HG02642 (cell line): ENCODE data around the gene PDE6C.

Source experiments
- ATAC-seq: cut with Tn5 transposase; IDR thresholded peaks from one replicate; pipeline ENCODE4 v1.9.1; 2021; ENCODE audit warnings: mild to moderate bottlenecking; ENCODE audit not compliant: unreplicated experiment, poor library complexity

Gene PDE6C

DNA sequence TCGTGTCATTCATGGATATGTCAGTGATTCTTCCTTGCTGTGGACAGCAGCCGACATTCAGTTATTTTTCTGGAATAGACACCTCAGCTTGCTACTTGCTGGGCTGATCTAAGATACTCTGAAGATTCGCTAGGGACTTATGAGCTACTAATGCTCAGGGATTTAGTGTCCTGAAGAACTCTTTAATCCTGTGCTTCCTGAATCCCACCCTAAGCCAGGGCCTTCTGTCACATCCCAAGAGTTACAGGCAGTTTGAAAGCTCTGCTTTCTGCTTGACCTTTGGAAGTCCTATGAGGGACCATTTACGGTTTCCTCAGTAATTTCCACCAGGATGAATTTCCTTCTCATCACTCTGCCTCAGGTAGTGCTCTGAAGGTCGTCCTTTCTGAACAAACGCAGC, at the start of gene PDE6C:
PDE6C (plus strand) TSS at position 227 of the 400 bp plus-strand sequence. CDS start 189 bp downstream, outside the sequence.
- no peak for ATAC-seq

DNA sequence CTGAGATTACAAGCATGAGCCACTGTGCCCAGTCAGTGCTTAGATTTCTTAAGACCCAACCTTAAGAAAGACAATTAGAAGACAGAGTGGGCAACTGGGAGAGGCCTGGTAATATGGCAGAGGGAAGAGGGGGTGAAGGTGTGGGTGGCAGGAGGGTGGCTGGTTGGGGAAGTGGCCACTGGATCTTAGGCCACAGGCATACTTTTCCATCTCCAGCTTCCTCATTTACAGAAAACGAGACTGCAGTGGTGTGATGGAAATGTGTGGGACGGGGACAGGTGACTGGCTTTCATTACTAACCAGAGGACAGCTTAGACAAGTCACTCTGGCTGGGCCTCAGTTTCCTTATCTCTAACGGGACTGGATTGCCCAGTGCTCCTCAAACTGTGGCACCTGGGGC, 46.9 kb upstream of the PDE6C start:
- ATAC-seq: no peak

DNA sequence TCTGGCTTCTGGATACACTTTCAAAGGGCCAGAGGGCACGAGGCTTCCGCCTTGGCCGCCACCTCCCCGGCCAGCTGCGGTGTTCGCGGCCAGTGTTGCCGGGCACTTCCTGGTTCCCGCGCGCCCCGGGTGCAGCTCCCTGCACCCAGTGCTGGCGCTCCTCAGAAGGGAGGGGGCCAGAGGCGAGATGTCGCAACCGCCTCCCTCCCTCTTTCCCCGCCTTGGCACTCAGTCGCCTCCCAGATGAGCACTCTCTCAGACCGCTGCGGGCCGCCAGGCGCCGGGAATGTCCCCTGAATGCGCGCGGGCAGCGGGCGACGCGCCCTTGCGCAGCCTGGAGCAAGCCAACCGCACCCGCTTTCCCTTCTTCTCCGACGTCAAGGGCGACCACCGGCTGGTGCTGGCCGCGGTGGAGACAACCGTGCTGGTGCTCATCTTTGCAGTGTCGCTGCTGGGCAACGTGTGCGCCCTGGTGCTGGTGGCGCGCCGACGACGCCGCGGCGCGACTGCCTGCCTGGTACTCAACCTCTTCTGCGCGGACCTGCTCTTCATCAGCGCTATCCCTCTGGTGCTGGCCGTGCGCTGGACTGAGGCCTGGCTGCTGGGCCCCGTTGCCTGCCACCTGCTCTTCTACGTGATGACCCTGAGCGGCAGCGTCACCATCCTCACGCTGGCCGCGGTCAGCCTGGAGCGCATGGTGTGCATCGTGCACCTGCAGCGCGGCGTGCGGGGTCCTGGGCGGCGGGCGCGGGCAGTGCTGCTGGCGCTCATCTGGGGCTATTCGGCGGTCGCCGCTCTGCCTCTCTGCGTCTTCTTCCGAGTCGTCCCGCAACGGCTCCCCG, 45.7 kb upstream of the PDE6C start, which contains the start of gene FFAR4:
FFAR4 (plus strand) TSS at position 231 of the 842 bp plus-strand sequence; CDS start at position 287, 56 bp downstream.
- no peak for ATAC-seq

- ATAC-seq: no peak
These were observed 44.8 kb upstream of the PDE6C start for GRCh38 chr10:93567277-93568104.

GRCh38 chr10:93568105-93568390, 44.3 kb upstream of the PDE6C start:
- ATAC-seq: no peak

DNA sequence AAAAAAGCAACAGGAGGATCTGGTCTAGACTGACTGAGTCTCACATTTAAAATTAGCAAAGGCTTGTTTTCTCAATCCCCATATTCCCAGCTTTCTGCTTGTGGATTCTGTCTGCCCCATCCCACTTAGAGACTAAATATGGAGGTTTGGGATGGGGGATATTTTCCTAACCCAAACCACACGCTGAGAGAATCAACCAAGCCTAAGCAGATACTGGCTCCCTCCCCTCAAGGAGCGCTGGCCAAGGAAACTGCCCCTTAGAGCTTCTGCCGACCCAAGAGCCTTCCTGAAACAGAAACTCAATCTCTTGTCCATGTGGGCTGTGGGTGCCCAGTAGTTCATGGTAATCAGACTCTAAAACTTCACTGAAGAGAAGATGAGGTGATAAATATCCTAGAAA, 42.0 kb upstream of the PDE6C start:
- ATAC-seq: no peak

GRCh38 chr10:93572606-93573005, 39.7 kb upstream of the PDE6C start:
- ATAC-seq: no peak

DNA sequence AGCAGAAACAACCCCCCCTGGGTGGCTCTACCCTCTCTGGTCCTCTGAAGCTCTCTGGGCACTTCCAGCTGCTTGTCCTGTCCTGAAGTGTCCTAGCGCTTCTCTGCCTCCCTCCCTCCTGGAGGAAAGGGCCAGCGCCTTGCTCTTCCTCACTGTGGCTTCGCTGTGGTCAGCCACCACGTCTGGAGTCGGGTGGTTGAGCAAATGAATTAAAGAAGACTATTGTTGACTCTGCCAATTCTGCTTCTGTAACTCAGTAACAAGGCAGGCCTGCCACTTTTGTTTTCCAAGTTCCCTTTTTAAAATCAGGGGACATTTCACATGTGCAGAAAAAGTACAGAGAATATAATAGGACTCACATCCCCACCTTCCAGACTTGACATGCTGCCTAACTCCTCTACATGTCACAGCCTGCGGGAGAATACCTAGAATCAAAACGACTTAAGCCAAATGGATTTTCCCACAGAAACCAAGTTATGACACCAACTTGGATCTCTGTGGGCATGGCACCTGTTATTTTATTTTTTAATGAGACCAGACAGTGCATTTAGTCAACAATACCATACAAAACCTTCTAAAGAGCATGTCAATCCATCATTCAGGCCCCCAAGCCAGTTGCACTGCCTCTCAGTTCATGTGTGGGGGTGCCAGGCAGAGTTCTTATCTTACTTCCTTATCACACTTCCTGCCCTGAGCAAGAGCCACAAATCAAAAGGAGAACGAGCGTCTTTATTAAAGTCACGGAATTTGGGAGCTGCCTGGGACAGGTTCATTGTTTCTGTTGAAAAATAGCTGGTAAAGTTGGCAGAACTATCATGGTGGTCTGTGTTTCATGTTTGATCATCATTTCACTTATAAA, 39.1 kb upstream of the PDE6C start:
- no peak for ATAC-seq

- no peak for ATAC-seq
These were observed 38.4 kb upstream of the PDE6C start for GRCh38 chr10:93573924-93574323.

DNA sequence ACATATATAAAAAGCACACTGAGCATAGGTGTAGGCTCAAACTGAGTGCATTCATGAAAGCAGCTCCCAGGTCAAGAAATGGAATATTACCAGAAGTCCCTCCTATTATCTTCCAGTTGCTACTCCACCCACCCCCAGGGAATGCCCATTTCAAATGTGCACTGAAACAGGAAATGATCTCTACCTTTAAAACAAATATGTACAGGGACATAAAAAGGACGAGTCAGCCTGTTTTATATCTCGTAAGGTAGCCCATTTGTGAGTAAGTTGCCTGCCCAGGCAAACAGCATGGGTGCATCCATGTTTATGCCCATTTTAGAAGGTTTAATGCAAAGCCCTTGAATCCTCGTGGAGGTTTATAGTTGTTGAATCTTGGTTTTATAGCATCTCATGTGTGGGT, 35.4 kb upstream of the PDE6C start:
- no peak for ATAC-seq

- no peak for ATAC-seq
These were observed 34.8 kb upstream of the PDE6C start for GRCh38 chr10:93577565-93577964.

DNA sequence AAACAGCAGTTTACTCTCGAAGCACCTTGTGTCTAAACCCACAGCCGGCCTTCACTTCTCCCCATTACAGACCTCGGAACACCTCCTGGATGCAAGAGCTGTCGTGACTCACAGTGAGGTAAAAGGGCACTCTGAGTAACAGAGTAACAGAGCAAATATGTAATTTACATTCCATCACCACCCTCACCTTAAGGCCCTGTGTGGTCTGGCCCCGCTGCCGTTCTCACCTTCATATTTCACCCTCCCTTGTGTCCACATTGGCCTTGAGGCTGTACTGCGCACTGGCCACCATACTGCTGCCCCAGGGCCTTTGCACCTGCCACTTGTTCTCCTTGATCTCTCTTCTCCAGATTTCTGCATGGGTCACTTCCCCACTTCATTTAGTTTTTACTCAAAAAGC, 33.2 kb upstream of the PDE6C start:
- ATAC-seq: no peak

DNA sequence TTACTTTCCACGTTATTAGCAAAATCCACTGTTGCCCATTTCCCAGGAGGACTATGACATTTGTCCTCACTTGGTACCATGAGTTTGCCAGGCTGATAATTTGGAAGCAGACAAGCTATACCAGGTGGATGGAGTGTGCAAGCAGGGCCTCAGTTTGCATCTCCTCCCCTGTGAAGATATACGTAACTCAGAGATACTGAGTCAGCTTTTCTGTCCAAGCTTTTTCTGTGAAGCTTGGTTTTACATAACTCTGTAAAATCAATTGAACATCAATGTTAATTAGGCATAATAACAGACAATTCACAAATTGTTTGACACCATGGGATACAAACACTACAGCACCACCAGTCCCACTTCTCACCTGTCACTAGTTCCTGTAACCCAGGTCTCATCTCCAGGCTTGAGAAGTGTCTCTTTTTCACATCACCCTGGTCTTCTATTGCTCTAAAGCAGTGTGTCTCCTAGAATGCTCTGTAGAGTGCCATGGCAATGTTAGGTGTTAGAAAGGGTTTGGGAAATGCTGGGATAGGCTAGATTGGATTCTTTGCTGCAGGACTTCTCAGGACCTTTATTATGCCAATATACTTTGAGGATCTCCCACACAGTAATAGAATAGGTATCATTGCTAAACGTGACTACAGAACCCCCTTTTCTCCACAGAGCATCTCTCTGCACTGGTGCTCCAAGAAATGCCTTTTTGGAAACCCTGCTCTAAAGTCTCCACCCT, 32.2 kb upstream of the PDE6C start:
- no peak for ATAC-seq

DNA sequence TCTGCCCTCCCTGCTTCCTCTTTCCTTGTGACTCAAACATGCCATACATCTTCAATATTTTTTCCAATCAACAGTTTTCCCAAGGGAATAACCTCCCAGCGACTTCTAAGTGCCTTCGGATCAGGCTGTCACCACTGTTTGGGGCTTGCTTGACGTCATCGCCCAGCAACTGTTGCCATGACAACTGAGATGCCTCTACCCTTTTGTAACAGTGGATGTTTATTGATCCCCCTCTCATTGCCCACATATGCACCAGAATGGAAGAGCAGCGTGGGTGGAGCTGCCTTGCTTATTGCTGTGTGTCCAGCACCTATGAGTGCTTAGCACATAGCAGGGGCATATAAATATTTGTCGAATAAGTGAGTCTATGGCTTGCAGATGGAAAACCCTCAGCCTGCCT, 31.5 kb upstream of the PDE6C start:
- ATAC-seq: no peak

DNA sequence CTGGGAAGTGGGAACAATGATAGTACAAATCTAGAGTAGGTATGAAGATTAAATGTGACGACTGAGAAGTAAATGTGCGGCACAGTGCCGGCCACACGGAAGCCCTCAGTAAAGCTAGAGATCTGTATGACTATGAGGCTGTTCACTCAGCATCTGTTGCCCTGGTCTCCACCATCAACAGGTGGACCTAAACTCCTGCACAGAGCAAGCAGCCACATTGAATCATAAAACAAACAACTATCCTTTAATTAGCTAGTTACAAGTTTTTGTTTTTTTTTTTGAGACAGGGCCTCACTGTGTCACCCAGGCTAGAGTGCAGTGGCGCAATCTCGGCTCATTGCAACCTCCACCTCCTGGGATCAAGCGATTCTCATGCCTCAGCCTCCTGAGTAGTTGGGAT, 27.9 kb upstream of the PDE6C start:
- no peak for ATAC-seq

- no peak for ATAC-seq
These were observed 22.4 kb upstream of the PDE6C start for GRCh38 chr10:93589648-93590562.

DNA sequence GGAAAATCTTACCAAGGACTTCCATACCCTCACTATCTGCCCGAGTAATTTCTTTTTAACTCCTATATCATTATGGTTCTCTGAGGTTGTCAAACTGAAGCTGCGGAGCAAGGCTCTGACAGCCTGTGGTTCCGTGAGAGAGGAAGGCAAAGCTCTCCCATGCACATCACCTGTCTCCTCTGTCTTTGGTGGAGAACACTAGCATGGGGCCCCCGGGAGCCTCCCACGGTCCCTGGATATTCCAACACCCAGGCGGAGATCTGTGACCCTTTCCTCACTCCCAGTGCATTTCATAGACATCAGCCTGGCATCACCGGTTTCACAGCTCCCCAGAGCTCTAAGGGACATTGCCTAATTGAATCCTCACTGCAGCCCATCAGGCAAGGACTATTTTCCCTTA, 21.7 kb upstream of the PDE6C start:
- no peak for ATAC-seq

DNA sequence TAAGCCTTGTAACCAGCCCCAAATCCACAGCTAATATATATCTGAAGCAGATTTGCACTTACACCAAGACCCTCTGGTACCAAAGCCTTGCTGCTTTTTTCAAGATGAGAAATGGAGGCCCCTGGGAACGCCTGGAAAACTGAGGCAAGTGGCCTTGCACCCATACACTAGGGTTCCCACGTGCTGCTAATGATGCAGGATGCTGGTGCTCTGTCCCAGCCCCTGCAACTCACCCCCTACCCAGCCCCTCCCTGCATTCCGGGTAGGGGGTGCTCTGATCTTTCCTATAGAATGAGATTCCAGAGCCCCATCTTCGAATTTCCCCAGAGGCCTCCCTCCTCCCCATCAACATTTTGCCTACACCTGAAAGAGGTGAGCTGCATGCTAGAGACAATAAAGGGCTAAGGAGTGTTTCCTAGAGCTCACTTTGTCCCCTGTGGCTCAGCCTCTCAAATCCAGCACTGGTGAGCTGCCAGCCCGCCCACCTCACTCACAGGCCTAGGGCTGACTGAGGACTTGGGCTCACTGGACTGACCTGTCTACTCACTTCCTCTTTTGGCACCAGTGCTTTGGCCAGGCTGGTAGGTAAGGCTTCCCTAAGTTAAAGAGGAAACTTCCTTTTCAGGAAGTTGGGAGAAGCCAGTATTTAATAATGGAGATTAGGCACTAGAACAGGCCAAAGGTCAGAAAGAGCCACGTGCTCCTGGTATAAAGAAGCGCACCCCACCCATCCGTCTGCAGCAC, 21.1 kb upstream of the PDE6C start:
- no peak for ATAC-seq
